Epidermal melanocyte (primary cell): ENCODE results near the gene DBH.

Experiments used
- DNase-seq: peaks from one replicate; pipeline ENCODE4 v3.0.0; 2011; ENCODE audit warnings: low spot score; ENCODE audit not compliant: insufficient read length

Gene DBH

GRCh38 chr9:133681658-133682306 is 45.6 kb downstream of the DBH start:
- DNase-seq: no peak

GRCh38 chr9:133682818-133683585 is 46.8 kb downstream of the DBH start:
- DNase-seq: no peak

GRCh38 chr9:133683586-133684120 is 47.5 kb downstream of the DBH start:
- DNase-seq: no peak

GRCh38 chr9:133684121-133684935 is 48.2 kb downstream of the DBH start:
- no peak for DNase-seq

GRCh38 chr9:133684936-133685361 is 48.8 kb downstream of the DBH start:
- DNase-seq: no peak

GRCh38 chr9:133685653-133686609 is 49.8 kb downstream of the DBH start:
- no peak for DNase-seq

- DNase-seq: no peak
Observed at GRCh38 chr9:133686642-133687575, 50.7 kb downstream of the DBH start.

GRCh38 chr9:133687856-133688761 is 51.9 kb downstream of the DBH start:
- DNase-seq: no peak

- no peak for DNase-seq
Observed at GRCh38 chr9:133689151-133689763, 53.1 kb downstream of the DBH start.

GRCh38 chr9:133690081-133690561 is 54.0 kb downstream of the DBH start:
- DNase-seq: no peak

- no peak for DNase-seq
Observed at GRCh38 chr9:133691191-133691590, 55.0 kb downstream of the DBH start.

GRCh38 chr9:133691626-133692363 is 55.6 kb downstream of the DBH start:
- DNase-seq: no peak

- DNase-seq: no peak
Observed at GRCh38 chr9:133692364-133692985, 56.3 kb downstream of the DBH start.

GRCh38 chr9:133693116-133693515 is 57.0 kb downstream of the DBH start:
- DNase-seq: no peak

GRCh38 chr9:133693703-133694529 is 57.8 kb downstream of the DBH start:
- no peak for DNase-seq

GRCh38 chr9:133694686-133695085 is 58.5 kb downstream of the DBH start:
- DNase-seq: no peak
